IPS DF 4.7 (cell line): ENCODE measurements around the gene LRRC8D.

ENCODE experiments used
- DNase-seq: peaks from one replicate; pipeline ENCODE4 v3.0.0-alpha.2; 2013; ENCODE audit warnings: low spot score; ENCODE audit errors: extremely low read depth

Gene LRRC8D

DNA sequence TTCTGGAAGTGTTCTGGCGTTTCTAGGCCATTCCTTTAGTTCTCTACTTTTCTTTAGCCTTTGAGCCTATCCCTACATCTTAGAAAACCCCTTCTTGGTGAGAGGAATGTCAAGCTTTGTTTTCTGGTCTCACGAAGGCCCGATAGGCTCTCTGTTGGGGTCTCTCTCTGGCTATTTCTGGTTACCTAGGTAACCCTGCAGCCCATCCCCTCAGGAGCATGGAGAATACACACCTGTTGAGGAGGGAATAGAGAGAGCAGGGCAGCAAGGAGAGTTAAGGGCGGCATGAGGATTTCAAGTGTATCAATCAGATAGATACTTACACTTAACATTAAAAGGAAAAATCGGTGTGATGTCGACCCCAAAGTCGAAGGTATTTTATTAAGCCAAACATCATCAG is 45.7 kb downstream of the LRRC8D start:
- DNase-seq: no peak

DNA sequence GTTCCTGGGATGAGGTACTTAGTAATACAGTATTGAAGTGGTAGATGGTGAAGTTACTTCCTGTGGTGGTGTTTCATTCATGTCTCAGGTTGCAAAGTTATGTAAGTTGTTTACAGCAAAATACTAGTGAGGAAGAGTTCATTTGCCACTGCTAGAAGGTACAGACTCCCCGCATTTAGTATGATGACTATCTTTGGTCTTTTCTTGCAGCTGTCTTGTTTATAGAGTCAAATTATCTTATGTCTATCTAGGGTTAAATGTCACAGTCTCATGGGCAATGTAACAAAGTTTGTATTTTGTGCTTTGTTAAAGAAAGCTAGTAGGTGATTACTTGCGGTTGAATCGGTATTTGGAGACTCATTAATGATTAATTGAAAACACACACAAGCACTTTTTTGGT is 50.2 kb downstream of the LRRC8D start:
- no peak for DNase-seq

DNA sequence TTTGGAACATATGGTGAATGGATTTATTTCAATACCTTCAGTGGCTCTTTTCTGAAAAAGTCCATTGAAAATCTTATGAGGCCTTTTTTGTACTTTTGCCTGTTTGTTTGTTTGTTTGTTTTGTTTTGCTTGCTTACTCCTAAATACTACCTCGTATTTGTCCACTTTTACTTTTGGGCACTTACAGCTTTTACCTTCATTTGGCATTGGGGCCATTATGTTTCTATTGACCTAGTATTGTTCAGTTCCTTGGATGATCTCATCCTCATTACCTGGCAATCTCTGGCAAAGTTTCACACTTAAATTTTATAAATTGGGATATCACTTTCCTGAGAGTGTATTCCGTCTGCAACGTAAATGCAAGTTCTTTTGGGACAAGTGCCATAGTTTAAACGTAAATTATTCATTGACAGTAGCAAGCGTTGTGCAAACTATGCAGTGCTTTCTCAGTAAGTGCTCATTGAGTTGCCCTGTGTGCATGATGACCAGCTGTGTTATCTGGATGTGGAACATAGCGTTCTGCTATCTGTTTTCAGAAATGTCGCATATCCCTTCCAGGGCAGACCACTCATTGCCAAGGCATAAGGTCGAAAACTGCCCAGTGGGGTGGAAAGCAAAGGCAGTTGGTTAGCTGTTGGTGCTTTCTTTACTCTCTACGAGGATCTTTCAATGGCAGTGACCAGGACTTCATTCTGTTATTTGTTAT is 51.1 kb downstream of the LRRC8D start:
- no peak for DNase-seq

DNA sequence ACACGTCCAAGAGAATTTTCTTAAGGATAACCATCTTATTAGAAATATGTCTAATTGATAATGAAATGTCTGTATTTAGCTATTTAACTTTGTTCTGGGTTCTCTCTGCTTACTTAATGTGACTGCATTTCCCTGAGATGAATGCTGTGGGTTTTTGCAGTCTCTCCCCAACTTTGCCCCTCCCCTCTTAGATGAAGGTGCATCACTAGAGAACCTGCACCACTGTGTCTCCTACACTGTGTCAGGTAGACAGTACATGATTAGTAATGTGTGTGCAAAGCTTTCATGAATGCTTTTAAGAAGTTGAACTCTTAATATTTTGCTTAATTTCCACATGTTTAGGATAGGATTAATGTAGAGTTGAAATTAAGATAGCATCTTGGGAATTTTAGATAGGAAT is 51.7 kb downstream of the LRRC8D start:
- DNase-seq: no peak

DNA sequence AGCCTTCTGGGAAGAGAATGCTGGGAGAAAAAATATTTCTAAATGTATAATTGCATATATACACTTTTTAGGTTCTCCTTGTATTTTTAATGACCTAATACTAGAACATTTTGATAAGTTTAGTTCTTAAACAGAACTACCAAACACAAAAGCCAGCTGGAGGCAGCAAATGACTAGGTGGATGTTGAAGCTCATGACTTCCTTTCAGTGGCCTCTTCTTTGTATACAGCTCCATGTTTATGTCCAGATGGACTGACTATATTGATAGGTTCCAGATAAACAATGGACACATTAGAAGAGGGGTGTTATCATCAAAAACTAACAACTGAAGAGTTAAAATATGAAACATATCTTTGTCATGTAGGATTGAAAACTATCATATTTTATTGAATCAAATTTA is 52.5 kb downstream of the LRRC8D start:
- no peak for DNase-seq

DNA sequence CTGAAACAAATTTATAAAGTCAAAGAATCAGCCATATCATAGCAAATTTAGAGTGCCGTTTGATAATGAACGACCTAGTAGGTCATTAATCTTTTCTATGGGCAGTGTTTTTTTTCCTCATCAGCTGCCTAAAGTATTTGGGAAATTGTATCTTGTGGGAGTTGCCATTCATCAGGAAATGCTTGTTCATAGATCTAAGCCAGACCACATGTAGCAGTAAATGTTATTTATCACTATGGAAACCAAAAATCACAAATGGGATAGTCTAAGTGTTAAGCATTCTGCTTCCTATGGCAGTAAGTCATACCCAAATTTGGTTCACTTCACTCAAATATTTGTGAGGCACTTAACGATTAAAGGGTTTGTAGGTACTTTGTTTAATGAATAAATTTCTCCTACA is 52.9 kb downstream of the LRRC8D start:
- no peak for DNase-seq

DNA sequence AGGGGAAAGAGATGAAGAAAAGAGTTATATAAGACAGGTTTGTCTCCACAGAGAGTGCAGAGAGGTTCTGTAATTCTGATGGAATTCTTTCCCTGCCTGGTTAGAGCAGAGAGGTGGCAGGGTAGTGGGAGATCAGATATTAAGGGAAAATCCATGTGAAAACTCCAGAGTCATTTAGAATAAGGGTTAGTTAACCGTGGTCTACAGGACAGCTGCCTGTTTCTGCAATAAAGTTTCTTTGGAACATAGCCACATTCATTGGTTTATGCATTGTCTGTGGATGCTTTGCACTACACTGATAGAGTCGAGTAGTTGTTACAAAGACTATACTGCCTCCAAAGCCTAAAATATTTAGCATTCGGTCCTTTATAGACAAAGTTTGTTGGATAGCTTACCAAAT is 55.6 kb downstream of the LRRC8D start:
- DNase-seq: no peak

DNA sequence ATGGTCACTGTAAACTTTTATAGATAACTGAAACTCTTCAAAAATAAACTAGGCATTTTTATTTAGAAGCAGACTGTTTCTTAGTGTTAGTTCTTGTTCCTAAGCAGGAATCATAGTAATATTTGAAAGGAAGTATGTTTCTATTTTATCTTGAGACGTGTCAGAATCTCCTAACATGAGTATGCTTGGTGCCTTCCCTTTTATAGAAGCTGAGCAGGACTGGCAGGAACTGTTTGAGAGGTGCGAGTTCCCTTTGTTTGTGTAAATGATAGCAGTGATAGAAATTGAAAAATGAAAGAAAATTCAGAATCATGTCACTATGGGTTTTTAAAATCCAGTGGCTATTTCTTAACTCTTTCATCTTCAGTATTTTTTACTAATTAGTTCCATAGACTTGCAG is 56.9 kb downstream of the LRRC8D start:
- no peak for DNase-seq

DNA sequence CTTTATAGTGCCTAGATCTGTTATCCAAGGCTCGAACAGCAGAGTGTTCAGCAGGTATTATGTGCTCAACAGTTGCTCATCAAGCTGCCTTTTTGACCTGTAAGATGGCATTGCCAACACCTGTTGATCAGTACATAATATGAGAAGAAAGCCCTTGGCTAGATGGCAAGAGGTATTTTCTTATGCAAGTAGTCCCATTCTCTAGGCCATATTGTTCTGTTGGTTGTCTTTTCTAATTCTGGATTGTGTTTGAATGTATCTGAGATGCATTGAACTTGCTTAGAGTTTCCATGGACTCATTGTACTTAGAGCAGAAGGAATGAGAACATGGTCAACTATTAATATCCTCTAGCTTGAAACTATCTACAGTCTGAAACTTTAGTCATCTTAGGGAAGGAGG is 57.4 kb downstream of the LRRC8D start:
- DNase-seq: no peak

DNA sequence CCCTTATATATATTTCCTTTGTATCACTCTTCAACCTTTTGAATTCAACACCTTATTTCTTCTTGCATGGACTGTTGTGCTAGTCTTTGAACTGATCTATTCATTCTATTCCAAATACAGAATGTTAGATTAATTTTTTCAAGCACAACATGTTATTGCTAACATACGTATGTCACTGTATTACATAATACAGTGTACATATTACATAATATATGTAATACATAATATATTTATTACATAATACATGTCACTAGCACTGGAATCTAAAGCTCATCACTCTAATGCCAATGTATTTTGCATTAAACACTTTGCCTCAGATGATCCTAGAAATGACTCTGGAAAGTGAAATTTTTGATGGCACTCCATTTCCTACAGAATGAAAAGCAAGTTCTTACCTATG is 59.8 kb downstream of the LRRC8D start:
- DNase-seq: no peak

DNA sequence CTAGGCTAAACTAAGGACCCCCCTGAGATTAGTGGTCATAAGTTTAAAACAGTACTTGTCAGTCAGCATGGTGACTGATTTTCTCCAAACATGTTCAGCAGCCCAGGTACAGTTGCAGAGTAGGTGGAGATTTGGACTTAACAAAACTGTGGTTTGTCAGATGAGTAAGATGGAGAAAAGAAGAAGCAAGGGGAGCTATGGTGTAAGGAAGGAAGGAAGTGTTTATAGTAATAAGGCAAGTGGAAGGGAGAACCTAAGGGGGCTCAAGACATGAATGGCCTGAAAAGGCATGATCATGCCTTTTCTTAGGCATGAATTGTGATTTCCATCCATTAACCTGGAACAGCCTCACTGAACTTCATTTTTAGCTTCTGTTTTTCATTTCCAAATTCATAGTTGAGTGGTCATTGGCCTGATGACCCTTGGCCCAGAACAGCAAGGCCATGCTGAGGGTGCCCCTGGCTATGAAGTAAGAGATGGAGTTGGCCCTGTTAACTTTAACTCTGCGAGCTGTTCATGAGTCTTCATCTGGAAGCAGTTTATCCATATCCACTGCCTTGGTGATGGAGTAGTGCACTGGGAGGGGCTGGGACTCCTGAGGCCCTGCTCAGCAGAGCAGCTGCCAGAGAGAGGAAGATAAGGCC is 60.7 kb downstream of the LRRC8D start:
- DNase-seq: no peak

DNA sequence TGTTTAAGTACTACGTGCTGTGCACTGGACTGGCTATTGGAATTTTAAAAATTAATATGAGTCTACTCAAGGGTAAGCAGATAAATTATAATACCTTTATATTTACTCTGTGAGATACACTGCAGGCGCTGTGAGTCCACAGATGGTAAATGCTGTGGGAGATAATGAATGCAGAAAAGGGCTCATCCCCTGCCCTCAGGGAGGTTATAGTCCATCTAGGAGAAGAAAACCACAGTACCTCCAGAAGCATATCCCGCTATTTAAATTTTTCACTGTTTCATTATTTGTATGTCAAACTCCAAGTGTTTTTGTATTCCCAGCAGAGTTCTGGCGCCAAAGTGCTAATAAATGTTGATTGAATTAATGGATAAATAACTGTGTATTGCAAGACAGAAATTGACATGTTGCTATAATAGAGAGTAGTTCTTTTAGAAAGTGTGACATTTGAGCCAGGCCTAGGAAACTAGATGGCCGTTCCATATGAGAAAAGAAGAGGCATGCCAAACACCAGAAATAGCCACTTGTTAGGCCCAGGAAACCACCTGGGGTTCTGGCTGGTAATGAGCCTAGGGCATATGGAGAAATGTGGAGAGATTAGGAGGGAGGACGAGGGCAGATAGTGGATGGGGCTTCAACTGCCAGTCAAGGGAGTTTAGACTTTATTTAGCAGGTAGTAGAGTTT is 61.7 kb downstream of the LRRC8D start:
- no peak for DNase-seq

DNA sequence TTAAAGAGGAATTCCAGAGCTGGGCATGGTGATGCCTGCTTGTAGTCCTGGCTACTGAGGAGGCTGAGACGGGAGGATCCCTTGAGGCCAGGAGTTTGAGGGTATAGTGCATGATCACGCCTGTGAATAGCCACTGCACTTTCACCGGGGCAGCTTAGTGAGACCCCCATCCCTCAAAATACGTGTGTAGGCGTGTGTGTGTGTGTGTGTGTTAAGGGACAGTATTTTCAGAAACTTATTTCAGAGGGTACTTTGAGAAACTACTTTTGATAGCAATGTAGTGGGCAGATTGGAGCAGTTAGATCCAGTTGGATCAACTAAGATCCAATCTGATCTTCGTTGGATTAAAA is 62.2 kb downstream of the LRRC8D start:
- no peak for DNase-seq

DNA sequence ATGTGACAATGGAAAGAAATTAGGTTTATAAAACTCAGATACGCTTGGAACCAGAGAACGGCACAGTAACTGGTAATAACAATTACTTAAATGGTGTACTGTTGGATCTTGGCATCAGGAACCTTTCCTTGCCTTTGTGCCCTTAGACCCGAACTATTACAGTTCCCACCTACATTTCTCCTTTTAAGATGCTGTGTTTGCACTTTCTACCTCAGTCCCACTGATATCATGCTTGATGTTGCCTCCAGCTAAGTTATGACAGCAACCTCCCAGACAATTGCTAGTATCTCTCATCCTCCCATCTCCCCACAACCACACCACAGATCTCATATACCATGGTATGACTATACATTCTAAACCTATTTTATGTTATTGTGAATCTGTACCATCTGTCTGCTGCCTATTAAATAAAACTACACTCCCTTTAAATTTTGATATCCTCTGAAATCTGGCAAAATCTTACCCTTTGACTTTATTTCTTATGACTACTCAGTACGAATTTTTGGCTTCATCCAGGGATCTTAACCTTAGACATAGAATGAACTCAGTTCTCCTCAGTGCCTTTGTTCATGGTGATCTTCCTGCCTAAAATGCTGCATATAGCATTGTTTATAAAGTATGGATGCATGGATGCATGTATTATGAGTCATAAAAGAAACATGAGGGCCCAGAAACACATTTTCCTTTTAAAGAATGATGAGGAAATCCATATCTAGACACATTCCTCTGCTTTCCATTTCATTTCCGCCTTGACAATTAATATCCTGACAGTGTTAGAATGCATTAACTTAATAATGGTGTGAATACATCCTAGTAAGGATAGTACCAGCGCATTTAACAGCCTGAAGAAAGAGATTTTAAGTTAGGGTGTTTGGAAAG is 64.1 kb downstream of the LRRC8D start:
- no peak for DNase-seq

DNA sequence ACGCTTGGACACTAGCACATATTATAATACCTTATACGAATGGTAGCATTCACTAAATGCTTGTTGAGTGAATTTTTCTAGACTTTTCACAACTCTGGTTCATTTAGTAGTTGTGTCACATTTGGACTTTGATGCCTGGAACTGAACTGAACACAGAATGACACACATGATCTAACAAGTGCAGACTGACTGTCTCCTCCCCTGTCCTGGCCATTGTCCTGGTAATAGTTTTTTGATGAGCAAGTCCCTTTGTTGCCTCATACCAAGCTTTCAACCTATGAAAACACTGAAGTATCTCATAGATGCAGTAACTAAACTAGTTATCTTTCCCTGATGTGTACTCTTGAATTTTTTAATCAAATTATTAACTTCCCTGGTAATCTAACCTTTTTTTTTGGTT is 66.4 kb downstream of the LRRC8D start:
- no peak for DNase-seq

DNA sequence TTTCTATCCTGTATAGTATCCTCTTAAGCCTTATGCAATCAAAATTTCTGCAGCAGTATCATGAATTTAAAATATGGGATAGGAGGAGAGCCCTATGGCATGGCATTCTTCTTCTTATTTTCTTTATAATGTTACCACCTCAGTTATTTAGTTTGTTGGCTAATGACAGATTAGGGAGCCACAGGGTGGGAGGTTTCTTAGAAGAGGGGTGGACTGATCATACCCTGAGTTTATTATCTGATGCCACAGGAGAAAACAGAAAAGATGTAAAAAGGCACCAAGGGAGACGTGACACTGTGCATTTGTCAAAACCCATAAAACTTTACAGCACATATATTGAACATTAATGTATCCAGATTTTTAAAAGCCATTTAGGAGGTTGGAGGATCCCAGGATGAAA is 66.9 kb downstream of the LRRC8D start:
- no peak for DNase-seq

DNA sequence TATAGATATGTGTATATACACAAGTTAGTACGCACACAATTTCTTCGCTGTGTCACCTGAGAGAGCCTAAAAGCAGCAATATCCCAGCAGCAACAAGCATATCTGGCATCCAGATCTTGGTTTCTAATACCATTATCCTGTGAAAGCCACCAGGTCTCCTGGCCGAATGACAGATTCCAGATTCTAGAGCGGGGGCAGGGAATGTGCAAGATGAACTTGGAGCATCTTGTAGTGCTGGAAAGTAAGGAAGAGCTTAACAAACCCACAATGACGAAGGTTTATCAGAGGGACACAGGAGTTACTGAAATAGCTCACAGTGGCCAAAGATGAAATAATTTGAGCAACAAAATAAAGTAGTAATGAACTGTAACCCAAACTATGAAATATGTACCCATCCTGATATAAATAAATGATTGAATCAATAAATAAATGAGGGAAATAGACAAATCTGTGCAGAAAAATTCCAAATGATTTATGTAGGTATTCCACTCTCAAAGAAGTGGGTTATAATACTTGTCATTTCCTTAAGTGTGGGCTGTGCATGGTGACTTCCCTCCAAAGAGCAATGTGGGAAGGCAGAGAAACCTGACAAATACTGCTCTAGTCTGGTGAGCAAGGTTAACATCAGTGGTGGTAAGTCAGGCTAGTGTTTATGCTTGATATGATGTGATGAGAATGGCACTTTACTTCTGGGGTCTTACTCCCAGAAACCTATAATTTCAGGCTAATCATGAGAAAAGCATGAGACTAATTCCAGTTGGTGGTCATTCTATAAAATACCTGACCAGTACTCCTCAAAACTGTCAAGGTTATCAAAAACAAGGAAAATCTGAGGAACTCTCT is 67.9 kb downstream of the LRRC8D start:
- DNase-seq: no peak

DNA sequence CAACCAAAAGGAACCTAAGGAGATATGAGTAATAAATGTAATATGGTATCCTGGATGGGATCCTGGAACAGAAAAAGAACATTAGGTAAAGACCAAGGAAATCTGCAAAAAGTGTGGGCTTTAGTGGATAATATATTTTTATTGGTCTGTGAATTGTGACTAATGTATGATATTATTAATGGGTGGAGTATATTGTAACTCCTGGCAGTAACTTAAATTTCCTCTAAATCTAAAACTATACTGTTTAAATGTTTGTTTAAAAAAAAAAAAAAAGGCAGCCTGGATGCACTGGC is 68.4 kb downstream of the LRRC8D start:
- DNase-seq: no peak

DNA sequence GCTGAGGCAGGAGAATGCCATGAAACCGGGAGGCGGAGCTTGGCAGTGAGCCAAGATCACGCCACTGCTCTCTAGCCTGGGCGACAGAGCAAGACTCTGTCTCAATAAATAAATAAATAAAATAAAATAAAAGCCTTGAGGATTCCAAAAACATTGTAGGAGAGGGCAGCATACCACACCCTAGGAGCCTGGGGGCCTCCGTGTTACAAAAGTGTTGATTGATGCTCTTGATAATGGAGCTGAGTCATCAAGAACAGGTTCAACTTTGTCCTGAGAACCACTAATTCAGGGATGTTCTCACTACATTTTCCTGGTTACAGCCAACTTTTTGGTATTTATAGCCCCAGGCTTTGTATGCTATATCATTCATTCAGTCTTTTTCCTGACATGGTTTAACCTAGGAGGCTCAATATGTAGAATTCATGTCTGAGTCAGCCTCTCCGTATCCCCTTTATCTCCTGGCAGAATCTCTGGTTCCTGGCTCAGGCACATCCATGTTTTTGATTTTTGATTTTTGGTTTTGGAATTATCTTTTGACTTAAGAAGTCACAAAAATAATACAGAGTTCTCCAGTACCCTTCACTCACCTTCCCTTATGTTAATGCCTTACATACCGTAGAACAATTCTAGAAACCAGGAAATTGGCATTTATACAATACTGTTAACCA is 69.4 kb downstream of the LRRC8D start:
- DNase-seq: no peak

DNA sequence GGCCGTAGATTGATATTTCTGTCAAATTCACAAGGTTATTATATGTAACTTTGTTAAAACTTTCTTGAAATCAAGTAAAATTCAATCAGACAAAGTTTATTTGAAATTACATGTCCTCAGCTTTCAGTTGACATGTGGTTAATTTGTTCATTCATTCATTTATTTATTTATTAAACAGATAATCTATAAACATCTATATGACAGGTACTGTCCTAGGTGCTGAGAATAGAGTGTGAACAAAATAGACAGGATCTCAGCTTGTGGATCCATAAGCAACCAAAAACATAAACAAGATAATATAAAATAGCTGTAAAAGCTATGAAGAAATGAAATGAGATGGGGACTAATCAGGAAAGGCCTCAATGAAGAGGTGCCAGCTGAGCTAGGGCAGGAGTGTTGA is 72.0 kb downstream of the LRRC8D start:
- DNase-seq: no peak
